ENCODE results near the gene ESPNL.

DNA sequence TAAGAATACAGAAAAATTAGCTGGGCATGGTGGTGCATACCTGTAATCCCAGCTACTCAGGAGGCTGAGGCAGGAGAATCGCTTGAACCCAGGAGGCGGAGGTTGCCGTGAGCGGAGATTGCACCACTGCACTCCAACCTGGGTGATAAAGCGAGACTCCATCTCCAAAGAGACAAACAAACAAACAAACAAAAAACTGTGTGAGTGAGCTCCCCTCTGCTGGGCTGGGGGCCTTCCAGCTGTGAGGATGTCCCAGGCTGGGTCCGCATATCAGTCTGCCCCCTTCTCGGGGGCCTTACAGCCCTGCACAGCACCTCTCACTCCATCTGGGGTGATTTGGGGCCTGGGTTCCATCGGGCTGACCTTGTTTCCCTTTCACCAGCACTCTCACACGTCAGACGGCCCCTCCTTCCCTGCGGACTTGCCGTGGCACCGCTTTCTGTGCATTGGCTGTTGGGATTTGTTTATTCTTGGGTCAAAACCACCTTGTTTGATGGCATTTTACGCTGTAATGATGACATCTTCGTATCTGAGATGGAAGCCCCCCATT, 35.5 kb downstream of the ESPNL start:
- TF ChIP-seq, protein P1, sequence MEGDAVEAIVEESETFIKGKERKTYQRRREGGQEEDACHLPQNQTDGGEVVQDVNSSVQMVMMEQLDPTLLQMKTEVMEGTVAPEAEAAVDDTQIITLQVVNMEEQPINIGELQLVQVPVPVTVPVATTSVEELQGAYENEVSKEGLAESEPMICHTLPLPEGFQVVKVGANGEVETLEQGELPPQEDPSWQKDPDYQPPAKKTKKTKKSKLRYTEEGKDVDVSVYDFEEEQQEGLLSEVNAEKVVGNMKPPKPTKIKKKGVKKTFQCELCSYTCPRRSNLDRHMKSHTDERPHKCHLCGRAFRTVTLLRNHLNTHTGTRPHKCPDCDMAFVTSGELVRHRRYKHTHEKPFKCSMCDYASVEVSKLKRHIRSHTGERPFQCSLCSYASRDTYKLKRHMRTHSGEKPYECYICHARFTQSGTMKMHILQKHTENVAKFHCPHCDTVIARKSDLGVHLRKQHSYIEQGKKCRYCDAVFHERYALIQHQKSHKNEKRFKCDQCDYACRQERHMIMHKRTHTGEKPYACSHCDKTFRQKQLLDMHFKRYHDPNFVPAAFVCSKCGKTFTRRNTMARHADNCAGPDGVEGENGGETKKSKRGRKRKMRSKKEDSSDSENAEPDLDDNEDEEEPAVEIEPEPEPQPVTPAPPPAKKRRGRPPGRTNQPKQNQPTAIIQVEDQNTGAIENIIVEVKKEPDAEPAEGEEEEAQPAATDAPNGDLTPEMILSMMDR (IDR thresholded peaks at IDR 0.05; ENCODE audit: borderline replicate concordance, extremely low read depth, low read length, poor library complexity, severe bottlenecking), result no peak
- TF ChIP-seq EZH2 (IDR thresholded peaks at IDR 0.05; ENCODE audit: borderline replicate concordance, low read depth, low read length, severe bottlenecking), result no peak

Measured in DND-41 (cell line).